Stomach smooth muscle (tissue), 2 donors: Measurements from ENCODE around the gene TAS2R50.

Source experiments
- H3K27ac ChIP-seq: one replicate; pipeline ENCODE4 v1.7.0; 2013; ENCODE audit warnings: mild to moderate bottlenecking, low read length, inconsistent platforms
- H3K27me3 ChIP-seq, 2 donors: one replicate each; pipeline ENCODE4 v1.7.0; 2013; ENCODE audit warnings: low read length in 2 of 2; ENCODE audit not compliant: insufficient read depth in 2 of 2, control insufficient read depth in 1 of 2
- H3K36me3 ChIP-seq, 2 donors: one replicate each; pipeline ENCODE4 v1.7.0; 2013; ENCODE audit warnings: low read length in 2 of 2; ENCODE audit not compliant: control insufficient read depth in 2 of 2, insufficient read depth in 2 of 2
- H3K4me1 ChIP-seq: one replicate; pipeline ENCODE4 v1.7.0; 2013; ENCODE audit warnings: low read length; ENCODE audit not compliant: control insufficient read depth, insufficient read depth
- H3K4me3 ChIP-seq, 2 donors: one replicate each; pipeline ENCODE4 v1.7.0; 2013; ENCODE audit warnings: low read length in 2 of 2
- H3K9ac ChIP-seq, 2 donors: one replicate each; pipeline ENCODE4 v1.7.0; 2013; ENCODE audit warnings: low read length in 2 of 2, mild to moderate bottlenecking in 1 of 2
- H3K9me3 ChIP-seq, 2 donors: one replicate each; pipeline ENCODE4 v1.7.0; 2013; ENCODE audit warnings: low read length in 2 of 2; ENCODE audit not compliant: control insufficient read depth in 2 of 2
- donor health status: healthy.
- donor health status: Pancreatic carcinoma.

Gene TAS2R50

GRCh38 chr12:10956085-10956484, 30.6 kb downstream of the TAS2R50 start:
- no peak overlapping the region for H3K4me3 ChIP-seq
- H3K9ac ChIP-seq, result no peak overlapping the region
- H3K27ac ChIP-seq, result no peak overlapping the region
- H3K9me3 ChIP-seq, result no peaks in the 10 kb centered on the region
- H3K27me3 ChIP-seq, result no peaks in the 10 kb centered on the region
- no peaks in the 10 kb centered on the region for H3K36me3 ChIP-seq
- no peaks in the 10 kb centered on the region for H3K4me1 ChIP-seq

- Histone ChIP-seq H3K36me3 (no peaks in the 10 kb centered on the region), H3K27me3 (no peaks in the 10 kb centered on the region), H3K4me3 (no peak overlapping the region), H3K4me1 (no peaks in the 10 kb centered on the region), H3K9me3 (no peaks in the 10 kb centered on the region), H3K27ac (no peak overlapping the region), H3K9ac (no peak overlapping the region)
Observed at GRCh38 chr12:10952645-10953044, 34.1 kb downstream of the TAS2R50 start.

GRCh38 chr12:10943167-10943566, 43.5 kb downstream of the TAS2R50 start:
- no peak overlapping the region for H3K27ac ChIP-seq
- no peaks in the 10 kb centered on the region for H3K27me3 ChIP-seq
- H3K4me1 ChIP-seq, result no peaks in the 10 kb centered on the region
- H3K4me3 ChIP-seq, result no peak overlapping the region
- H3K9me3 ChIP-seq, result no peaks in the 10 kb centered on the region
- H3K9ac ChIP-seq, result no peak overlapping the region
- H3K36me3 ChIP-seq, result no peaks in the 10 kb centered on the region

GRCh38 chr12:10941916-10942607, 44.6 kb downstream of the TAS2R50 start:
- H3K9me3 ChIP-seq, result no peaks in the 10 kb centered on the region
- H3K27ac ChIP-seq, result no peak overlapping the region
- H3K36me3 ChIP-seq, result no peaks in the 10 kb centered on the region
- H3K4me3 ChIP-seq, result no peak overlapping the region
- no peaks in the 10 kb centered on the region for H3K4me1 ChIP-seq
- no peak overlapping the region for H3K9ac ChIP-seq
- no peaks in the 10 kb centered on the region for H3K27me3 ChIP-seq

- Histone ChIP-seq H3K9me3 (no peaks in the 10 kb centered on the region), H3K27me3 (no peaks in the 10 kb centered on the region), H3K4me1 (no peaks in the 10 kb centered on the region), H3K36me3 (no peaks in the 10 kb centered on the region), H3K9ac (no peak overlapping the region), H3K4me3 (no peak overlapping the region), H3K27ac (no peak overlapping the region)
Observed at GRCh38 chr12:10941369-10941768, 45.3 kb downstream of the TAS2R50 start.

GRCh38 chr12:10940389-10940788, 46.3 kb downstream of the TAS2R50 start:
- Histone ChIP-seq H3K27ac (no peak overlapping the region), H3K4me3 (no peak overlapping the region), H3K27me3 (no peaks in the 10 kb centered on the region), H3K4me1 (no peaks in the 10 kb centered on the region), H3K9ac (no peak overlapping the region), H3K9me3 (no peaks in the 10 kb centered on the region), H3K36me3 (no peaks in the 10 kb centered on the region)

GRCh38 chr12:10939163-10939562, 47.5 kb downstream of the TAS2R50 start, which contains the start of gene TAS2R14:
TAS2R14 (minus strand) TSS chr12:10939263; CDS start chr12:10939207, 56 bp downstream.
- H3K4me1 ChIP-seq, result no peaks in the 10 kb centered on the region
- H3K9me3 ChIP-seq, result no peaks in the 10 kb centered on the region
- no peaks in the 10 kb centered on the region for H3K36me3 ChIP-seq
- no peak within 1 kb of the TSS for H3K27ac ChIP-seq
- H3K27me3 ChIP-seq, result no peaks in the 10 kb centered on the region
- no peak within 1 kb of the TSS for H3K9ac ChIP-seq
- H3K4me3 ChIP-seq, result no peak within 1 kb of the TSS

GRCh38 chr12:10936506-10936905, 50.2 kb downstream of the TAS2R50 start:
- no peak overlapping the region for H3K4me3 ChIP-seq
- no peak overlapping the region for H3K9ac ChIP-seq
- H3K9me3 ChIP-seq, result no peaks in the 10 kb centered on the region
- H3K27me3 ChIP-seq, result no peaks in the 10 kb centered on the region
- H3K27ac ChIP-seq, result no peak overlapping the region
- H3K4me1 ChIP-seq, result no peaks in the 10 kb centered on the region
- H3K36me3 ChIP-seq, result no peaks in the 10 kb centered on the region
